Activated naive CD4-positive, alpha-beta T cell treated with anti-CD3 and anti-CD28 coated beads, Interleukin-2, amount 10 ng/mL, durations not matched to agents 7 days and 5 days (primary cell): Measurements from ENCODE around the gene GRIK2.

ENCODE experiments used
- CTCF ChIA-PET: fragments of 350-600 bp; sonication (Branson Sonifier 250); formaldehyde crosslinking; loops from one replicate; lab custom pipeline; 2021; ENCODE audit warnings: antibody characterized with exemption; lab: Charles Lee
- DNase-seq: peaks from one replicate; pipeline ENCODE4 v3.0.0-alpha.2; 2020
- H3K27ac Mint-ChIP-seq: one replicate; pipeline ENCODE4 v1.8.0; 2021; ENCODE audit warnings: mild to moderate bottlenecking, moderate library complexity, mixed read lengths
- H3K27me3 Mint-ChIP-seq: one replicate; pipeline ENCODE4 v1.8.0; 2021; ENCODE audit warnings: mild to moderate bottlenecking, mixed read lengths
- H3K36me3 Mint-ChIP-seq: one replicate; pipeline ENCODE4 v1.8.0; 2021; ENCODE audit warnings: mixed read lengths
- H3K4me1 Mint-ChIP-seq: one replicate; pipeline ENCODE4 v1.8.0; 2021; ENCODE audit warnings: mixed read lengths
- H3K4me3 Mint-ChIP-seq: one replicate; pipeline ENCODE4 v1.8.0; 2021; ENCODE audit warnings: mild to moderate bottlenecking, moderate library complexity, mixed read lengths
- H3K9me3 Mint-ChIP-seq: one replicate; pipeline ENCODE4 v1.8.0; 2021; ENCODE audit warnings: mixed read lengths

Gene GRIK2

GRCh38 chr6:101779051-101779844 is 385.7 kb downstream of the GRIK2 start:
- Mint-ChIP-seq H3K9me3 (peaks cover 7% of the 10 kb centered on the region), H3K4me3 (no peak overlapping the region), H3K36me3 (no peaks in the 10 kb centered on the region), H3K4me1 (no peaks in the 10 kb centered on the region), H3K27ac (no peak overlapping the region), H3K27me3 (no peaks in the 10 kb centered on the region)
- CTCF ChIA-PET: no interaction called here
- DNase-seq: no peak

DNA sequence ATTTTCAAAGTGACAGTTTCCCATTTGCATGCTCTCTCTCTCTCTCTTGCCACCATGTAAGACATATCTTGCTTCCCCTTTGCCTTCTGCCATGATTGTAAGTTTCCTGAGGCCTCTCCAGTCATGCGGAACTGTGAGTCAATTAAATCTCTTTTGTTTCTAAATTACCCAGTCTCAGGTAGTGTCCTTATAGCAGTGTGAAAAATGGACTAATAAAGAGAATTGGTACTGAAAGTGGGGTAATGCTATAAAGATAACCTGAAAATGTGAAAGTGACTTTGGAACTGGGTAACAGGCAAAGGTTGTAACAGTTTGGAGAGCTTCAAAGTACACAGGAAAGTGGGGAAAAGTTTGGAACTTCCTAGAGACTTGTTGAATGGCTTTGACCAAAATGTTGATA is 389.8 kb downstream of the GRIK2 start:
- H3K4me1 Mint-ChIP-seq: no peaks in the 10 kb centered on the region
- H3K36me3 Mint-ChIP-seq: no peaks in the 10 kb centered on the region
- no peaks in the 10 kb centered on the region for H3K27me3 Mint-ChIP-seq
- DNase-seq: no peak
- CTCF ChIA-PET: no interaction called here
- no peak overlapping the region for H3K27ac Mint-ChIP-seq
- peaks cover 10% of the 10 kb centered on the region for H3K9me3 Mint-ChIP-seq
- no peak overlapping the region for H3K4me3 Mint-ChIP-seq

GRCh38 chr6:101784094-101784493 is 390.6 kb downstream of the GRIK2 start:
- no peak overlapping the region for H3K4me3 Mint-ChIP-seq
- CTCF ChIA-PET: no interaction called here
- H3K27me3 Mint-ChIP-seq: no peaks in the 10 kb centered on the region
- H3K36me3 Mint-ChIP-seq: no peaks in the 10 kb centered on the region
- H3K9me3 Mint-ChIP-seq: peaks cover 10% of the 10 kb centered on the region
- H3K27ac Mint-ChIP-seq: no peak overlapping the region
- no peaks in the 10 kb centered on the region for H3K4me1 Mint-ChIP-seq
- DNase-seq: no peak

DNA sequence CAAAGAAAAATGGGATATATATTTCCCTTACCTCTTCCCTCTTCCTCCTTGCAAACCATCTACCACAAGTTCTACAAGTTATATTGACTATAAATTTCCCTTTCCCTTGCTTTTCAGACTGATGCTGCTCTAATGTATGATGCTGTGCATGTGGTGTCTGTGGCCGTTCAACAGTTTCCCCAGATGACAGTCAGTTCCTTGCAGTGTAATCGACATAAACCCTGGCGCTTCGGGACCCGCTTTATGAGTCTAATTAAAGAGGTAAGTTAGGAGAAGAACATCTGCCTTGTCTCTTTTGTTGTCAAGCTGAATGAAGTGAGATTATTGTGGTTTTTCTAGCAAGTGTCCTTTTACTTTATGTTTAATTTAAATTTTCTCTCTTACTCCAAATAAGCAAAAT is 406.0 kb downstream of the GRIK2 start:
- CTCF ChIA-PET: no interaction called here
- Mint-ChIP-seq H3K27ac (no peak overlapping the region), H3K4me1 (no peaks in the 10 kb centered on the region), H3K4me3 (no peak overlapping the region), H3K27me3 (no peaks in the 10 kb centered on the region), H3K36me3 (no peaks in the 10 kb centered on the region), H3K9me3 (peaks cover 5% of the 10 kb centered on the region)
- no peak for DNase-seq

- DNase-seq: no peak
- H3K27ac Mint-ChIP-seq: no peak overlapping the region
- CTCF ChIA-PET: no interaction called here
- no peaks in the 10 kb centered on the region for H3K4me1 Mint-ChIP-seq
- no peak overlapping the region for H3K4me3 Mint-ChIP-seq
- H3K36me3 Mint-ChIP-seq: no peaks in the 10 kb centered on the region
- no peaks in the 10 kb centered on the region for H3K27me3 Mint-ChIP-seq
- H3K9me3 Mint-ChIP-seq: no peaks in the 10 kb centered on the region
Observed at GRCh38 chr6:101800598-101800997, 407.1 kb downstream of the GRIK2 start.

- Mint-ChIP-seq H3K36me3 (no peaks in the 10 kb centered on the region), H3K27ac (no peak overlapping the region), H3K4me3 (no peak overlapping the region), H3K9me3 (peaks cover 2% of the 10 kb centered on the region), H3K4me1 (no peaks in the 10 kb centered on the region), H3K27me3 (no peaks in the 10 kb centered on the region)
- CTCF ChIA-PET: no interaction called here
- DNase-seq: no peak
Observed at GRCh38 chr6:101803136-101803535, 409.6 kb downstream of the GRIK2 start.

GRCh38 chr6:101806241-101806640 is 412.7 kb downstream of the GRIK2 start:
- H3K27me3 Mint-ChIP-seq: no peaks in the 10 kb centered on the region
- CTCF ChIA-PET: no interaction called here
- no peak overlapping the region for H3K27ac Mint-ChIP-seq
- DNase-seq: no peak
- H3K4me3 Mint-ChIP-seq: no peak overlapping the region
- no peaks in the 10 kb centered on the region for H3K36me3 Mint-ChIP-seq
- no peaks in the 10 kb centered on the region for H3K4me1 Mint-ChIP-seq
- H3K9me3 Mint-ChIP-seq: peaks cover 2% of the 10 kb centered on the region

GRCh38 chr6:101811108-101811507 is 417.6 kb downstream of the GRIK2 start:
- Mint-ChIP-seq H3K4me1 (no peaks in the 10 kb centered on the region), H3K4me3 (no peak overlapping the region), H3K9me3 (peaks cover 2% of the 10 kb centered on the region), H3K27ac (no peak overlapping the region), H3K27me3 (no peaks in the 10 kb centered on the region), H3K36me3 (no peaks in the 10 kb centered on the region)
- no peak for DNase-seq
- CTCF ChIA-PET: no interaction called here

DNA sequence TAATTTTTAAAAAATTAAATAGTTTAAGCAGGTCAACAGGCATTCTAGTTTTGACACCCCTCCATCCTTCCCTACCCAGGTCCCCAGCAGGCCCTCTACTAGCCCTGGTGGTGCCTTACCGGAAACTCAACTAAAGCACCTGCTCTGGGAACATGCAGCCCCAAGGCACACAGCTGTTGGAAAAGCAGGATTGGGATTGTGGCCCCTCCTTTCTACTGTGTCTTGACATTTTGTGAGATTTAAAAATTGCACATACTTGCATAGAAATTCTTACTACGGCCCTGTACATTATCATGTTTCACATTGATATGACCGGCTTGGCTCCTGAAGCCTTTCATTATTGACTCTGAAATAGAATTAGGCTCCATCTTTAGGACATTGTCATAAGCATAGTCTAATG is 423.2 kb downstream of the GRIK2 start:
- Mint-ChIP-seq H3K4me1 (no peaks in the 10 kb centered on the region), H3K36me3 (no peaks in the 10 kb centered on the region), H3K9me3 (peaks cover 5% of the 10 kb centered on the region), H3K4me3 (no peak overlapping the region), H3K27me3 (no peaks in the 10 kb centered on the region), H3K27ac (no peak overlapping the region)
- CTCF ChIA-PET: no interaction called here
- DNase-seq: no peak

- Mint-ChIP-seq H3K4me3 (no peak overlapping the region), H3K36me3 (no peaks in the 10 kb centered on the region), H3K9me3 (peaks cover 5% of the 10 kb centered on the region), H3K27ac (no peak overlapping the region), H3K27me3 (no peaks in the 10 kb centered on the region), H3K4me1 (no peaks in the 10 kb centered on the region)
- DNase-seq: no peak
- CTCF ChIA-PET: no interaction called here
Observed at GRCh38 chr6:101818051-101818450, 424.5 kb downstream of the GRIK2 start.

DNA sequence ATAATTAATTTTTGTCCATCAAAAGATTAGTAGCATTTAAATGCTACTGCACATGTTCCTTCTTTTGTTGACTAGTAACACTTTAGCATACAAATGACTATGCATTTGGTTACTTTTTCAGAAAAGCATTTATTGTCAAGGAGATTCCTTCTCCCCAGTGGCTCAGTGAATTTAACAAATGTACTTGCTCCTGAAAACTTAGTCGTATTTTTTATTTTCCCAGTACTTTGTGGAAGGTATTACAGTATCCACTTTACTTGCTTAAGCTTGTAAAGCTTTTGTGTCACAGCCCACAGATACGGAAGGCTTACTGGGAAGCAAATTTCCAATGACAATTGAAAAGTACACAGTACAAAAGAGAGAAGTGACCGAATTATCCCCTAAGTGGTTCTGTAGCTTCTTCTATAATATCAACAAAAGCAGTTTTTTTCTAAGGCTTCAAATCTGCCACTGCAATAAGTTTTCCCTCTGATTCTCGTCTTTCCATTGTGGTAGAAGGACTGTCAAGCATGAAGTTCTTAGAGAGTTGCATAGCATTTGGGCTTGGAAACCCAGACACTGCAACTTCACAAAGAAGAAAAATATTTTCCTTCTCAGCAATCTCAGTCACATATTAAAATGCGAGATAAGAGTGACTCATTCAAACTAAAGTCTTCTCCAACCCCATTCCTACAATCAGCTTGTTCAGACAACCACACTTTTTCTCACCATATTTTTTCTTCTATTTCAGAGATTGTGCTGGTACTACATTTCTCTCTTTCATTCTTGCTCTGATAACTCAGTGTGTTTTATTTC is 431.2 kb downstream of the GRIK2 start:
- CTCF ChIA-PET: no interaction called here
- no peak overlapping the region for H3K4me3 Mint-ChIP-seq

GRCh38 chr6:101826269-101826668 is 432.8 kb downstream of the GRIK2 start:
- H3K9me3 Mint-ChIP-seq: peaks cover 14% of the 10 kb centered on the region
- no peak overlapping the region for H3K4me3 Mint-ChIP-seq
- CTCF ChIA-PET: no interaction called here
- H3K27ac Mint-ChIP-seq: no peak overlapping the region
- no peaks in the 10 kb centered on the region for H3K27me3 Mint-ChIP-seq
- H3K4me1 Mint-ChIP-seq: no peaks in the 10 kb centered on the region
- DNase-seq: no peak
- H3K36me3 Mint-ChIP-seq: no peaks in the 10 kb centered on the region

More for the DNA sequence above, 431.2 kb downstream of the GRIK2 start:
- Mint-ChIP-seq H3K36me3 (no peaks in the 10 kb centered on the region), H3K4me1 (no peaks in the 10 kb centered on the region), H3K27ac (no peak overlapping the region), H3K9me3 (peaks cover 12% of the 10 kb centered on the region), H3K27me3 (no peaks in the 10 kb centered on the region)
- DNase-seq: no peak

- CTCF ChIA-PET: no interaction called here
- H3K27me3 Mint-ChIP-seq: no peaks in the 10 kb centered on the region
- H3K27ac Mint-ChIP-seq: no peak overlapping the region
Observed at GRCh38 chr6:101826678-101827077, 433.2 kb downstream of the GRIK2 start.

GRCh38 chr6:101830501-101831031 is 437.1 kb downstream of the GRIK2 start:
- Mint-ChIP-seq H3K27ac (no peak overlapping the region), H3K27me3 (no peaks in the 10 kb centered on the region), H3K4me3 (no peak overlapping the region), H3K36me3 (no peaks in the 10 kb centered on the region), H3K9me3 (peaks cover 13% of the 10 kb centered on the region), H3K4me1 (no peaks in the 10 kb centered on the region)
- no peak for DNase-seq
- CTCF ChIA-PET: no interaction called here

More at GRCh38 chr6:101826678-101827077, 433.2 kb downstream of the GRIK2 start:
- DNase-seq: no peak
- Mint-ChIP-seq H3K4me3 (no peak overlapping the region), H3K9me3 (peaks cover 14% of the 10 kb centered on the region), H3K36me3 (no peaks in the 10 kb centered on the region), H3K4me1 (no peaks in the 10 kb centered on the region)

DNA sequence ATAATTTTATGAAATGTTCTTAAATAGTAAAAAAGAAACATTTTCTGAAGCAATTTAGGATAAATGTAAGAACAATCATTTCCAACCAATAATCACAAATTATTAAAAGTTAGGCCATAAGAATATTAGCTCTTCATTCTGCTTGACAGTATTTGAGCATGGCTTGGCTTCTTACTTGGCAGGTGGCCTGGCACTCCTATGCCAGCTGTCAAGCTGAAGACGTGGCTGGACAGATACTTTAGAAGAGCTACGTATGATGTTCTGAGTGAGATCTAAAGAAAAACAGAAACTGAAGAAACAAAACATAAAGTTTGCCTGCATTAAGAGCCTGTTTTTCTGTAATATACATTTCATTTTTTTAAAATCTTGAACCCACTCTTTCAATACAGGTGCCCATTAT is 438.9 kb downstream of the GRIK2 start:
- no peaks in the 10 kb centered on the region for H3K27me3 Mint-ChIP-seq
- no peak overlapping the region for H3K4me3 Mint-ChIP-seq
- H3K36me3 Mint-ChIP-seq: no peaks in the 10 kb centered on the region
- H3K4me1 Mint-ChIP-seq: no peaks in the 10 kb centered on the region
- H3K9me3 Mint-ChIP-seq: peaks cover 13% of the 10 kb centered on the region
- H3K27ac Mint-ChIP-seq: no peak overlapping the region
- CTCF ChIA-PET: no interaction called here
- DNase-seq: no peak
